Right lung (tissue), 10 donors: ENCODE results near the gene USP17L12. TPM values are rescaled to one million over a fixed set of nuclear protein-coding genes. Genes with fewer than 3 reads are reported as not detected.
"Not testable (repeated sequence)": the region's sequence is repeated elsewhere in the genome, so short reads cannot be mapped to it uniquely, and the experiment has no call there.

Experiments
- DNase-seq, 2 donors: peaks; one replicate each; pipeline ENCODE4 v3.0.0-alpha.2; 2013
- long read RNA-seq, 8 donors: transcript quantifications; one replicate each; lab custom pipeline, GENCODE V29; 2026
- polyA plus RNA-seq, 5 donors: library from polyadenylated mRNA; unstranded; fragments of 120-200 nt; gene quantifications; one replicate each; pipeline versions ENCODE4 v1.2.1 to v1.2.3, GENCODE V29; 2013; ENCODE audit warnings: inconsistent platforms in 1 of 5, low replicate concordance in 1 of 5; ENCODE audit not compliant: insufficient read length in 5 of 5, insufficient read depth in 1 of 5

Gene USP17L12, protein sequence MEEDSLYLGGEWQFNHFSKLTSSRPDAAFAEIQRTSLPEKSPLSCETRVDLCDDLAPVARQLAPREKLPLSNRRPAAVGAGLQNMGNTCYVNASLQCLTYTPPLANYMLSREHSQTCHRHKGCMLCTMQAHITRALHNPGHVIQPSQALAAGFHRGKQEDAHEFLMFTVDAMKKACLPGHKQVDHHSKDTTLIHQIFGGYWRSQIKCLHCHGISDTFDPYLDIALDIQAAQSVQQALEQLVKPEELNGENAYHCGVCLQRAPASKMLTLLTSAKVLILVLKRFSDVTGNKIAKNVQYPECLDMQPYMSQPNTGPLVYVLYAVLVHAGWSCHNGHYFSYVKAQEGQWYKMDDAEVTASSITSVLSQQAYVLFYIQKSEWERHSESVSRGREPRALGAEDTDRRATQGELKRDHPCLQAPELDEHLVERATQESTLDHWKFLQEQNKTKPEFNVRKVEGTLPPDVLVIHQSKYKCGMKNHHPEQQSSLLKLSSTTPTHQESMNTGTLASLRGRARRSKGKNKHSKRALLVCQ
- not detected for polyA plus RNA-seq
- long read RNA-seq, donor 1 = 0 reads
- long read RNA-seq, donor 2 = 0 reads
- long read RNA-seq, donor 3 = 0 reads
- long read RNA-seq, donor 4 = 0 reads
- long read RNA-seq, donor 5 = 0 reads
- long read RNA-seq, donor 6 = 0 reads
- long read RNA-seq, donor 7 = 0 reads
- long read RNA-seq, donor 8 = 0 reads

DNA sequence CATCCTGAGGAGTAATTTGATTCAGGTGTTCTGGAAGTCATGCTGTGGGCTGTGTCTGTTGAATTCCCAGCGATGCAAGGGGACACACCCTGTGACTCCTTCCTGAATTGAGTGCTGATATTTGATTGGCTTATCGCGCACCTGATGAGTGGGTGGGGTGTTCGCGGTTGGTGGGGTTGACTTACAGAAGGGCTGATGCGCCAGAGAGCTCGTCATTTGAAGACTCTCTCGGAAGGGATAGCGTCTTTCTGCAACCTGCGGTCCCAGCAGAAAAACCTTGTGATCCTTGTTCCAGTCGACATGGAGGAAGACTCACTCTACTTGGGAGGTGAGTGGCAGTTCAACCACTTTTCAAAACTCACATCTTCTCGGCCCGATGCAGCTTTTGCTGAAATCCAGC is at the start of gene USP17L12:
USP17L12 (plus strand) TSS at position 301 of the 400 bp plus-strand sequence; CDS start at position 301, 0 bp downstream.
- DNase-seq = not testable (repeated sequence)

DNA sequence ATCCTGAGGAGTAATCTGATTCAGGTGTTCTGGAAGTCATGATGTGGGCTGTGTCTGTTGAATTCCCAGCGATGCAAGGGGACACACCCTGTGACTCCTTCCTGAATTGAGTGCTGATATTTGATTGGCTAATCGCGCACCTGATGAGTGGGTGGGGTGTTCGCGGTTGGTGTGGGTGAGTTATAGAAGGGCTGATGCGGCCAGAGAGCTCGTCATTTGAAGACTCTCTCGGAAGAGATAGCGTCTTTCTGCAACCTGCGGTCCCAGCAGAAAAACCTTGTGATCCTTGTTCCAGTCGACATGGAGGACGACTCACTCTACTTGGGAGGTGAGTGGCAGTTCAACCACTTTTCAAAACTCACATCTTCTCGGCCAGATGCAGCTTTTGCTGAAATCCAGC is 9.6 kb upstream of the USP17L12 start, which contains the start of gene USP17L10:
USP17L10 (plus strand) TSS at position 301 of the 400 bp plus-strand sequence; CDS start at position 301, 0 bp downstream.
- not testable (repeated sequence) for DNase-seq

DNA sequence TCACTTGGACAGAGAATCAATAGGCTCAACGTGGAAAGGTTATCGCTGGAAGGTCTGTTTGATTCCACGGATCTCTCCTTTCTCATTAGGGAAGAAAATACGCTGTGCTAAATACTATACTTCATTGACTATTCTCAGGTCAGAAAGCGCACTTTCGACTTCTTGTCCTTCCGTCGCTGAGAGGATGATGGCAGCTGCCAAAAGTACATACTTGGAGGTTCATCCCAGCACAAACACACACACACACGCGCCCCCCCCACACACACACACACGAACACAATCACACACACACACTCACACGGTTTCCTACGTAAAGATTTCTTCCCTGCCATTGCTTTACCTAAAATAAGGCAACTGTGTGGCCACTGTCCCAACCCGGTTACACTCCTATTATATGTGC is 5.3 kb upstream of the USP17L12 start:
- not testable (repeated sequence) for DNase-seq

DNA sequence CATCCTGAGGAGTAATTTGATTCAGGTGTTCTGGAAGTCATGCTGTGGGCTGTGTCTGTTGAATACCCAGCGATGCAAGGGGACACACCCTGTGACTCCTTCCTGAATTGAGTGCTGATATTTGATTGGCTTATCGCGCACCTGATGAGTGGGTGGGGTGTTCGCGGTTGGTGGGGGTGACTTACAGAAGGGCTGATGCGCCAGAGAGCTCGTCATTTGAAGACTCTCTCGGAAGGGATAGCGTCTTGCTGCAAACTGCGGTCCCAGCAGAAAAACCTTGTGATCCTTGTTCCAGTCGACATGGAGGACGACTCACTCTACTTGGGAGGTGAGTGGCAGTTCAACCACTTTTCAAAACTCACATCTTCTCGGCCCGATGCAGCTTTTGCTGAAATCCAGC is 4.8 kb upstream of the USP17L12 start, which contains the start of gene USP17L11:
USP17L11 (plus strand) TSS at position 301 of the 400 bp plus-strand sequence; CDS start at position 301, 0 bp downstream.
- DNase-seq = not testable (repeated sequence)

DNA sequence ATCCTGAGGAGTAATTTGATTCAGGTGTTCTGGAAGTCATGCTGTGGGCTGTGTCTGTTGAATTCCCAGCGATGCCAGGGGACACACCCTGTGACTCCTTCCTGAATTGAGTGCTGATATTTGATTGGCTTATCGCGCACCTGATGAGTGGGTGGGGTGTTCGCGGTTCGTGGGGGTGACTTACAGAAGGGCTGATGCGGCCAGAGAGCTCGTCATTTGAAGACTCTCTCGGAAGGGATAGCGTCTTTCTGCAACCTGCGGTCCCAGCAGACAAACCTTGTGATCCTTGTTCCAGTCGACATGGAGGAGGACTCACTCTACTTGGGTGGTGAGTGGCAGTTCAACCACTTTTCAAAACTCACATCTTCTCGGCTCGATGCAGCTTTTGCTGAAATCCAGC is 4.6 kb downstream of the USP17L12 start, which contains the start of gene USP17L13:
USP17L13 (plus strand) TSS at position 301 of the 400 bp plus-strand sequence; CDS start at position 301, 0 bp downstream.
- DNase-seq = not testable (repeated sequence)

DNA sequence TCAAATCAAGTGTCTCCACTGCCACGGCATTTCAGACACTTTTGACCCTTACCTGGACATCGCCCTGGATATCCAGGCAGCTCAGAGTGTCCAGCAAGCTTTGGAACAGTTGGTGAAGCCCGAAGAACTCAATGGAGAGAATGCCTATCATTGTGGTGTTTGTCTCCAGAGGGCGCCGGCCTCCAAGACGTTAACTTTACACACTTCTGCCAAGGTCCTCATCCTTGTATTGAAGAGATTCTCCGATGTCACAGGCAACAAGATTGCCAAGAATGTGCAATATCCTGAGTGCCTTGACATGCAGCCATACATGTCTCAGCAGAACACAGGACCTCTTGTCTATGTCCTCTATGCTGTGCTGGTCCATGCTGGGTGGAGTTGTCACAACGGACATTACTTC is 10.3 kb downstream of the USP17L12 start:
- DNase-seq = not testable (repeated sequence)

DNA sequence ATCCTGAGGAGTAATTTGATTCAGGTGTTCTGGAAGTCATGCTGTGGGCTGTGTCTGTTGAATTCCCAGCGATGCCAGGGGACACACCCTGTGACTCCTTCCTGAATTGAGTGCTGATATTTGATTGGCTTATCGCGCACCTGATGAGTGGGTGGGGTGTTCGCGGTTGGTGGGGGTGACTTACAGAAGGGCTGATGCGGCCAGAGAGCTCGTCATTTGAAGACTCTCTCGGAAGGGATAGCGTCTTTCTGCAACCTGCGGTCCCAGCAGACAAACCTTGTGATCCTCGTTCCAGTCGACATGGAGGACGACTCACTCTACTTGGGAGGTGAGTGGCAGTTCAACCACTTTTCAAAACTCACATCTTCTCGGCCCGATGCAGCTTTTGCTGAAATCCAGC is 14.1 kb downstream of the USP17L12 start, which contains the start of gene USP17L15:
USP17L15 (plus strand) TSS at position 301 of the 400 bp plus-strand sequence; CDS start at position 301, 0 bp downstream.
- DNase-seq = not testable (repeated sequence)

DNA sequence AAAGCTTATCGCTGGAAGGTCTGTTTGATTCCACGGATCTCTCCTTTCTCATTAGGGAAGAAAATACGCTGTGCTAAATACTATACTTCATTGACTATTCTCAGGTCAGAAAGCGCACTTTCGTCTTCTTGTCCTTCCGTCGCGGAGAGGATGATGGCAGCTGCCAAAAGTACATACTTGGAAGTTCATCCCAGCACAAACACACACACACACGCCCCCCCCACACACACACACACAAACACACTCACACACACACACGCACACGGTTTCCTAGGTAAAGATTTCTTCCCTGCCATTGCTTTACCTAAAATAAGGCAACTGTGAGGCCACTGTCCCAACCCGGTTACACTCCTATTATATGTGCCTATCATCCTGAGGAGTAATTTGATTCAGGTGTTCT is 18.5 kb downstream of the USP17L12 start:
- not testable (repeated sequence) for DNase-seq

DNA sequence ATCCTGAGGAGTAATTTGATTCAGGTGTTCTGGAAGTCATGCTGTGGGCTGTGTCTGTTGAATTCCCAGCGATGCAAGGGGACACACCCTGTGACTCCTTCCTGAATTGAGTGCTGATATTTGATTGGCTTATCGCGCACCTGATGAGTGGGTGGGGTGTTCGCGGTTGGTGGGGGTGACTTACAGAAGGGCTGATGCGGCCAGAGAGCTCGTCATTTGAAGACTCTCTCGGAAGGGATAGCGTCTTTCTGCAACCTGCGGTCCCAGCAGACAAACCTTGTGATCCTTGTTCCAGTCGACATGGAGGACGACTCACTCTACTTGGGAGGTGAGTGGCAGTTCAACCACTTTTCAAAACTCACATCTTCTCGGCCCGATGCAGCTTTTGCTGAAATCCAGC is 23.6 kb downstream of the USP17L12 start, which contains the start of gene USP17L17:
USP17L17 (plus strand) TSS at position 301 of the 400 bp plus-strand sequence; CDS start at position 301, 0 bp downstream.
- not testable (repeated sequence) for DNase-seq

DNA sequence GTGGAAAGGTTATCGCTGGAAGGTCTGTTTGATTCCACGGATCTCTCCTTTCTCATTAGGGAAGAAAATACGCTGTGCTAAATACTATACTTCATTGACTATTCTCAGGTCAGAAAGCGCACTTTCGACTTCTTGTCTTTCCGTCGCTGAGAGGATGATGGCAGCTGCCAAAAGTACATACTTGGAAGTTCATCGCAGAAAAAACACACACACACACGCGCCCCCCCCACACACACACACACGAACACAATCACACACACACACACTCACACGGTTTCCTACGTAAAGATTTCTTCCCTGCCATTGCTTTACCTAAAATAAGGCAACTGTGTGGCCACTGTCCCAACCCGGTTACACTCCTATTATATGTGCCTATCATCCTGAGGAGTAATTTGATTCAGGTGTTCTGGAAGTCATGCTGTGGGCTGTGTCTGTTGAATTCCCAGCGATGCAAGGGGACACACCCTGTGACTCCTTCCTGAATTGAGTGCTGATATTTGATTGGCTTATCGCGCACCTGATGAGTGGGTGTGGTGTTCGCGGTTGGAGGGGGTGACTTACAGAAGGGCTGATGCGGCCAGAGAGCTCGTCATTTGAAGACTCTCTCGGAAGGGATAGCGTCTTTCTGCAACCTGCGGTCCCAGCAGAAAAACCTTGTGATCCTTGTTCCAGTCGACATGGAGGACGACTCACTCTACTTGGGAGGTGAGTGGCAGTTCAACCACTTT is 28.2 kb downstream of the USP17L12 start, which contains the start of gene USP17L18:
USP17L18 (plus strand) TSS at position 678 of the 728 bp plus-strand sequence; CDS start at position 678, 0 bp downstream.
- not testable (repeated sequence) for DNase-seq

DNA sequence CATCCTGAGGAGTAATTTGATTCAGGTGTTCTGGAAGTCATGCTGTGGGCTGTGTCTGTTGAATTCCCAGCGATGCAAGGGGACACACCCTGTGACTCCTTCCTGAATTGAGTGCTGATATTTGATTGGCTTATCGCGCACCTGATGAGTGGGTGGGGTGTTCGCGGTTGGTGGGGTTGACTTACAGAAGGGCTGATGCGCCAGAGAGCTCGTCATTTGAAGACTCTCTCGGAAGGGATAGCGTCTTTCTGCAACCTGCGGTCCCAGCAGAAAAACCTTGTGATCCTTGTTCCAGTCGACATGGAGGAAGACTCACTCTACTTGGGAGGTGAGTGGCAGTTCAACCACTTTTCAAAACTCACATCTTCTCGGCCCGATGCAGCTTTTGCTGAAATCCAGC is 33.1 kb downstream of the USP17L12 start, which contains the start of gene USP17L19:
USP17L19 (plus strand) TSS at position 301 of the 400 bp plus-strand sequence; CDS start at position 301, 0 bp downstream.
- DNase-seq = not testable (repeated sequence)

DNA sequence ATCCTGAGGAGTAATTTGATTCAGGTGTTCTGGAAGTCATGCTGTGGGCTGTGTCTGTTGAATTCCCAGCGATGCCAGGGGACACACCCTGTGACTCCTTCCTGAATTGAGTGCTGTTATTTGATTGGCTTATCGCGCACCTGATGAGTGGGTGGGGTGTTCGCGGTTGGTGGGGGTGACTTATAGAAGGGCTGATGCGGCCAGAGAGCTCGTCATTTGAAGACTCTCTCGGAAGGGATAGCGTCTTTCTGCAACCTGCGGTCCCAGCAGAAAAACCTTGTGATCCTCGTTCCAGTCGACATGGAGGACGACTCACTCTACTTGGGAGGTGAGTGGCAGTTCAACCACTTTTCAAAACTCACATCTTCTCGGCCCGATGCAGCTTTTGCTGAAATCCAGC is 37.9 kb downstream of the USP17L12 start, which contains the start of gene USP17L20:
USP17L20 (plus strand) TSS at position 301 of the 400 bp plus-strand sequence; CDS start at position 301, 0 bp downstream.
- not testable (repeated sequence) for DNase-seq

DNA sequence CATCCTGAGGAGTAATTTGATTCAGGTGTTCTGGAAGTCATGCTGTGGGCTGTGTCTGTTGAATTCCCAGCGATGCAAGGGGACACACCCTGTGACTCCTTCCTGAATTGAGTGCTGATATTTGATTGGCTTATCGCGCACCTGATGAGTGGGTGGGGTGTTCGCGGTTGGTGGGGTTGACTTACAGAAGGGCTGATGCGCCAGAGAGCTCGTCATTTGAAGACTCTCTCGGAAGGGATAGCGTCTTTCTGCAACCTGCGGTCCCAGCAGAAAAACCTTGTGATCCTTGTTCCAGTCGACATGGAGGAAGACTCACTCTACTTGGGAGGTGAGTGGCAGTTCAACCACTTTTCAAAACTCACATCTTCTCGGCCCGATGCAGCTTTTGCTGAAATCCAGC is 42.6 kb downstream of the USP17L12 start, which contains the start of gene USP17L21:
USP17L21 (plus strand) TSS at position 301 of the 400 bp plus-strand sequence; CDS start at position 301, 0 bp downstream.
- DNase-seq = not testable (repeated sequence)

DNA sequence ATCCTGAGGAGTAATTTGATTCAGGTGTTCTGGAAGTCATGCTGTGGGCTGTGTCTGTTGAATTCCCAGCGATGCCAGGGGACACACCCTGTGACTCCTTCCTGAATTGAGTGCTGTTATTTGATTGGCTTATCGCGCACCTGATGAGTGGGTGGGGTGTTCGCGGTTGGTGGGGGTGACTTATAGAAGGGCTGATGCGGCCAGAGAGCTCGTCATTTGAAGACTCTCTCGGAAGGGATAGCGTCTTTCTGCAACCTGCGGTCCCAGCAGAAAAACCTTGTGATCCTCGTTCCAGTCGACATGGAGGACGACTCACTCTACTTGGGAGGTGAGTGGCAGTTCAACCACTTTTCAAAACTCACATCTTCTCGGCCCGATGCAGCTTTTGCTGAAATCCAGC is 47.4 kb downstream of the USP17L12 start, which contains the start of gene USP17L22:
USP17L22 (plus strand) TSS at position 301 of the 400 bp plus-strand sequence; CDS start at position 301, 0 bp downstream.
- DNase-seq = not testable (repeated sequence)

Other genes starting within 250 kb of the USP17L12 start
- under 1 TPM in 3 of 5 donors, not detected in 2; 0.05 to 0.10 (median 0.08) TPM for gene FAM90A26, start 49.7 kb upstream of the USP17L12 start, polyA plus RNA-seq
- gene USP17L10, start 9.5 kb upstream of the USP17L12 start, polyA plus RNA-seq = not detected
- gene USP17L11, start 4.7 kb upstream of the USP17L12 start, polyA plus RNA-seq = not detected
- gene USP17L13, start 4.7 kb downstream of the USP17L12 start, polyA plus RNA-seq = not detected
- gene USP17L15, start 14.2 kb downstream of the USP17L12 start, polyA plus RNA-seq = not detected
- gene USP17L17, start 23.7 kb downstream of the USP17L12 start, polyA plus RNA-seq = not detected
- not detected for gene USP17L18, start 28.5 kb downstream of the USP17L12 start, polyA plus RNA-seq
- not detected for gene USP17L19, start 33.2 kb downstream of the USP17L12 start, polyA plus RNA-seq
- not detected for gene USP17L20, start 38.0 kb downstream of the USP17L12 start, polyA plus RNA-seq
- gene USP17L21, start 42.7 kb downstream of the USP17L12 start, polyA plus RNA-seq = not detected
- not detected for gene USP17L22, start 47.5 kb downstream of the USP17L12 start, polyA plus RNA-seq
- not detected for gene USP17L24, start 105.0 kb downstream of the USP17L12 start, polyA plus RNA-seq
- not detected for gene USP17L25, start 109.8 kb downstream of the USP17L12 start, polyA plus RNA-seq
- gene USP17L26, start 114.5 kb downstream of the USP17L12 start, polyA plus RNA-seq = not detected
- gene USP17L5, start 119.3 kb downstream of the USP17L12 start, polyA plus RNA-seq = not detected
- not detected for gene USP17L27, start 124.0 kb downstream of the USP17L12 start, polyA plus RNA-seq
- gene USP17L28, start 128.7 kb downstream of the USP17L12 start, polyA plus RNA-seq = not detected
- gene USP17L29, start 133.5 kb downstream of the USP17L12 start, polyA plus RNA-seq = not detected
- not detected for gene USP17L30, start 143.0 kb downstream of the USP17L12 start, polyA plus RNA-seq
- gene DEFB131A, start 224.3 kb downstream of the USP17L12 start, polyA plus RNA-seq = not detected